Stimulated activated naive B cell treated with anti-CD40 and anti-IgM and Interleukin-4, amounts not matched to agents 10 μg/mL and 1 μg/mL and 100 μg/mL, for 72 hours (primary cell): ENCODE measurements around the gene C2CD4C.
"Not testable (repeated sequence)": the region's sequence is repeated elsewhere in the genome, so short reads cannot be mapped to it uniquely, and the experiment has no call there.

Experiments used
- ATAC-seq, 2 donors: fragments of 150-1000 bp; cut with Tn5 transposase; replicated peaks; 2 replicates each; pipeline ENCODE4 v1.10.0; 2021; ENCODE audit warnings: moderate library complexity in 1 of 2
- DNase-seq: peaks from one replicate; pipeline ENCODE4 v3.0.0; 2021
- H3K27ac Mint-ChIP-seq: one replicate; pipeline ENCODE4 v1.8.0; 2022; ENCODE audit warnings: mild to moderate bottlenecking, mixed read lengths
- H3K27me3 Mint-ChIP-seq, 2 donors: one replicate each; pipeline ENCODE4 v1.8.0; 2022; ENCODE audit warnings: mixed read lengths in 2 of 2
- H3K36me3 Mint-ChIP-seq, 2 donors: one replicate each; pipeline ENCODE4 v1.8.0; 2022; ENCODE audit warnings: mixed read lengths in 2 of 2, mild to moderate bottlenecking in 1 of 2
- H3K4me1 Mint-ChIP-seq, 2 donors: one replicate each; pipeline ENCODE4 v1.8.0; 2022; ENCODE audit warnings: mixed read lengths in 2 of 2, mild to moderate bottlenecking in 1 of 2
- H3K4me3 Mint-ChIP-seq, 2 donors: one replicate each; pipeline ENCODE4 v1.8.0; 2022; ENCODE audit warnings: mild to moderate bottlenecking in 2 of 2, mixed read lengths in 2 of 2, moderate library complexity in 1 of 2
- H3K9me3 Mint-ChIP-seq, 2 donors: one replicate each; pipeline ENCODE4 v1.8.0; 2022; ENCODE audit warnings: mixed read lengths in 2 of 2, mild to moderate bottlenecking in 1 of 2

Gene C2CD4C, protein sequence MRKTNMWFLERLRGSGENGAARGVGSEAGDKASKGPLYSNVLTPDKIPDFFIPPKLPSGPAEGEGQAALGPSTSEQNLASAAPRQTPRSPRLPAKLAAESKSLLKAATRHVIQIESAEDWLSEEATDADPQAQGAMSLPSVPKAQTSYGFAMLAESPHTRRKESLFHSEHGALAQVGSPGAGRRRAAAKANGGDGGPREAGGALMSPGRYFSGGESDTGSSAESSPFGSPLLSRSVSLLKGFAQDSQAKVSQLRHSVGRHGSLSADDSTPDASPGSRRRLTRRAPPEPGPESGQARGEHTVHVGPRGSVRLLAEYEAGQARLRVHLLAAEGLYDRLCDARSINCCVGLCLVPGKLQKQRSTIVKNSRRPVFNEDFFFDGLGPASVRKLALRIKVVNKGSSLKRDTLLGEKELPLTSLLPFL

DNA sequence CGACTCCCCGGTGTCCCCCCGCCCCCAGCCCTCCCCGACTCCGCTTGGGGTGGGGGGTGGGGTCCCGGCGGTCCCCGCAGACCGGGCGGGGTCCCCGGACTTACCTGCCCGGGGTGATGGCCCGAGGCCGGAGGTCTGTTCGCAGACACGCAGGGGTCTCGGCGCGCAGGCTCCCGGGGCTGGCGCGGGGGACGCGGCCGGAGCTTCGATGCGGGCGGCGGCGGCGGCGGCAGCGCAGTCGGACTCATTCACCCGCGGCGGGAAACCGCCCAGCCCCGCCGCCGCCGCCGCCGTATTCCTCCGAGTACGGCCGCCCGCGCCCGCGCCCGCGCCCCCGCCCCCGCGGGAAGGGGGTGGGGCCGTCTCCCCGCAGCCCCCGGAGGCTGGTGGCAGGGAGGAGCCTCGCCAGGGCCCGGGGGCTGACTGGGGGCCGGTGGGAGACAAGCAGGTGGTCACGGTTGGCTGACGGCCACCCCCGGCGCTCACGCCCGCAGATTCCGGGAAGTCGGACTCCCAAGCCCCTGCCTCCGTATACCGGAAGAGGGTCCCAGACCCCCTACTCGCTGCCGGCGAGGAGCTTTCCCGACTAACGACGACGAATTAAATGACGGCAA is at the start of gene C2CD4C:
TSS of gene C2CD4C (minus strand) at position 246 of the 614 bp plus-strand sequence. CDS start 786 bp downstream, outside the sequence.
- Mint-ChIP-seq H3K36me3 (no peaks in the 10 kb centered on the region), H3K9me3 (no peaks in the 10 kb centered on the region), H3K27ac (peak within 1 kb of the TSS; percentile 73), H3K27me3 (peaks cover 7 to 39% of the 10 kb centered on the region in 2 donors), H3K4me3 (peak within 1 kb of the TSS; percentile 68 to 82), H3K4me1 (peaks cover 6% of the 10 kb centered on the region in 2 donors)
- ATAC-seq (peak in 1 of 2 donors; percentile 19), DNase-seq (no peak)

DNA sequence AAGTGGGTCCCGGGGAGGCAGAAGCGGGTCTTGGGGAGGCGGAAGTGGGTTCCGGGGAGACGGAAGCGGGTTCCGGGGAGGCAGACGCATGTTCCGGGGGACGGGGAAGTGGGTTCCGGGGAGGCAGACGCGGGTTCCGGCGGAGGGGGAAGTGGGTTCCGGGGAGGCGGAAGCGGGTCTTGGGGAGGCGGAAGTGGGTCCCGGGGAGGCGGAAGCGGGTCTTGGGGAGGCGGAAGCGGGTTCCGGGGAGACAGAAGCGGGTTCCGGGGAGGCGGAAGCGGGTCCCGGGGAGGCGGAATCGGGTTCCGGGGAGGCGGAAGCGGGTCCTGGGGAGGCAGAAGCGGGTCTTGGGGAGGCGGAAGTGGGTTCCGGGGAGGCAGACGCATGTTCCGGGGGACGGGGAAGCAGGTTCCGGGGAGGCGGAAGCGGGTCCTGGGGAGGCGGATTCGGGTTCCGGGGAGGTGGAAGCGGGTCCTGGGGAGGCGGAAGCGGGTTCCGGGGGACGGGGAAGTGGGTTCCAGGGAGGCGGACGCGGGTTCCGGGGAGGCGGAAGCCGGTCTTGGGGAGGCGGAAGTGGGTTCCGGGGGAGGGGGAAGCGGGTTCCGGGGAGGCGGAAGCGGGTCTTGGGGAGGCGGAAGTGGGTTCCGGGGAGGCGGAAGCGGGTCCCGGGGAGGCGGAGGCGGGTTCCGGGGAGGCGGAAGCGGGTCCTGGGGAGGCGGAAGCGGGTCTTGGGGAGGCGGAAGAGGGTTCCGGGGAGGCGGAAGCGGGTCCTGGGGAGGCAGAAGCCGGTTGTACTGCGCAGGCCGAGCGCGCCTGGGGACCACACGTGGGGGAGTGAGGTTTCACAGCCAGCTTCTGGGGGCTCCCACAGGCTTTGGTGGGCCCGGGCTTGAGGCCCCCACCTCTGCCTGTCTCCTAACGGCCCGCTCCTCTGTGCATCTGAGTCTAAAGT is 49.4 kb upstream of the C2CD4C start:
- Mint-ChIP-seq H3K4me1 (peaks cover 2 to 6% of the 10 kb centered on the region in 2 donors), H3K36me3 (peaks cover 0 to 2% of the 10 kb centered on the region in 2 donors), H3K27me3 (peaks cover 21 to 44% of the 10 kb centered on the region in 2 donors), H3K9me3 (no peaks in the 10 kb centered on the region), H3K27ac (no peak overlapping the region), H3K4me3 (no peak overlapping the region)
- DNase-seq (no peak), ATAC-seq (no peak)

DNA sequence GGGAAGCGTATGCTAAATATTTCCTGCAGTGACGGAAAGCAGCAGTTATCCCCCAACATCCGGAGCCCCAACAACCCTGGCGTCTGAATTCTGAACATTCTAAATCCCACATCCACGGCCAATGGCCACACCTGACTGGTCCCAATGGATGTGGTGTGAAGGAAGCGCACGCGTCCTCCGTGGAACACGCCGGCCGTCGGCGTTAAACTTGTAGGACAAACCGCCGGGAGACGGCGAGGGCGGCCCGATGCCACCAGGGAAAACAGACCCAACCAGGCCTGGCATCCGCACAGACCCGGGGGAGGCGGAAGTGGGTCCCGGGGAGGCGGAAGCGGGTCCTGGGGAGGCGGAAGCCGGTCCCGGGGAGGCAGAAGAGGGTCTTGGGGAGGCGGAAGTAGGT is 48.7 kb upstream of the C2CD4C start:
- H3K27me3 Mint-ChIP-seq = peaks cover 21 to 37% of the 10 kb centered on the region in 2 donors
- ATAC-seq (no peak), DNase-seq (no peak)

DNA sequence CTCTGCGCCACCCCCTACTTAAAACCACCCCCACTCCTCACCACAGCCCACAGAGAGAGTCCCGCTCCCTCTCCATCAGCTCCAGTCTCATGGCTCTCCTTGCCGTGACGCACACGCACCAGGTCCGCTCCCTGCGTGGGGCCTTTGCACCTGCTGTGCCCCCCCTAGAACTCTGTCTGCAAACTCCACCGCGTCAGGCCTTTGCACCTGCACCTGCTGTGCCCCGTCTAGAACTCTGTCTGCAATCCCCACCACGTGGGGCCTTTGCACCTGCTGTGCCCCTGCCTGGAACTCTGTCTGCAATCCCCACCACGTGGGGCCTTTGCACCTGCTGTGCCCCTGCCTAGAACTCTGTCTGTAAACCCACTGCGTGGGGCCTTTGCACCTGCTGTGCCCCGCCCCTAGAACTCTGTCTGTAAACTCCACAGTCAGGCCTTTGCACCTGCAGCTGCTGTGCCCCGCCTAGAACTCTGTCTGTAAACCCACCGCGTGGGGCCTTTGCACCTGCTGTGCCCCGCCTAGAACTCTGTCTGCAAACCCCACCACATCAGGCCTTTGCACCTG is 47.7 kb upstream of the C2CD4C start:
- no peak overlapping the region for H3K27ac Mint-ChIP-seq

More for the DNA sequence above, 48.7 kb upstream of the C2CD4C start:
- Mint-ChIP-seq H3K27ac (no peak overlapping the region), H3K4me3 (no peak overlapping the region), H3K36me3 (peaks cover 0 to 2% of the 10 kb centered on the region in 2 donors), H3K4me1 (peaks cover 2 to 6% of the 10 kb centered on the region in 2 donors), H3K9me3 (no peaks in the 10 kb centered on the region)

DNA sequence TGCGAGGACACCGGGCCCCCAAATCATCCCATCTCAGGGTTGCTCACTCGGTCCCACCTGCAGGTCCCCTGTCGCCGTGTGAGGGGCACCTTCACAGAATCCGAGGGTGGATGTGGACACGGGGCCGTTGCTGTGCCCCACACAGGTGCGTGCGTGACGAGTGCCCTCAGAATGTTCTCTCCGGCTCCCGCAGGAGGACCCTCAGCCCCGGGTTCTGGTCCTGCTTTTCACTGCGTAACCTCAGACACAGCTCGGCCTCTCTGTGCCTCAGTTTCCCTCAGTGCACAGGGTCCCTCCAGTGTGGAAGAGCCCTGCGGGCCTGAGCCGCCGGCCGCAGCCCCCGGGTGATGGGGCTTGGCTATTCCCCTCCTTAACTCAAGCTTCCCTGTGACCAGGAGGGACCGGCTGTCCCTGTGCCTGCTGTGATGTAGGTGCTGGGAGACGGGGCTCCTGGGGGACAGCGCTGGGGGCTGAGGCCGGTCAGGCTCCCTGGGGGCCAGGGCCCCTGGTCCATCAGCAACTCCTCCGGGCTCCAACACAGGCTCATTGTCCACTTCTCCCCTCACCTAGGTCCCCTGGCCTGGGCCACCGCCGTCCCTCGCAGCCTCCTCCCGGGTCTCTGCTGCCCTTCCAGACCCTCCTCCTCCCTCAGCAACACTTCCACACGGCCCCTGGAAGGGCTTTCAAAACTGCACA is 47.1 kb upstream of the C2CD4C start:
- H3K36me3 Mint-ChIP-seq = no peaks in the 10 kb centered on the region
- H3K4me1 Mint-ChIP-seq = no peaks in the 10 kb centered on the region
- DNase-seq (no peak), ATAC-seq (no peak)
- peaks cover 1 to 2% of the 10 kb centered on the region in 2 donors for H3K9me3 Mint-ChIP-seq
- H3K27ac Mint-ChIP-seq = no peak overlapping the region
- peaks cover 16 to 23% of the 10 kb centered on the region in 2 donors for H3K27me3 Mint-ChIP-seq
- no peak overlapping the region for H3K4me3 Mint-ChIP-seq

More for the DNA sequence above, 47.7 kb upstream of the C2CD4C start:
- Mint-ChIP-seq H3K27me3 (peaks cover 19 to 27% of the 10 kb centered on the region in 2 donors), H3K9me3 (no peaks in the 10 kb centered on the region), H3K4me3 (no peak overlapping the region), H3K4me1 (peaks cover 1 to 2% of the 10 kb centered on the region in 2 donors), H3K36me3 (peaks cover 0 to 1% of the 10 kb centered on the region in 2 donors)
- DNase-seq (no peak), ATAC-seq (no peak)

DNA sequence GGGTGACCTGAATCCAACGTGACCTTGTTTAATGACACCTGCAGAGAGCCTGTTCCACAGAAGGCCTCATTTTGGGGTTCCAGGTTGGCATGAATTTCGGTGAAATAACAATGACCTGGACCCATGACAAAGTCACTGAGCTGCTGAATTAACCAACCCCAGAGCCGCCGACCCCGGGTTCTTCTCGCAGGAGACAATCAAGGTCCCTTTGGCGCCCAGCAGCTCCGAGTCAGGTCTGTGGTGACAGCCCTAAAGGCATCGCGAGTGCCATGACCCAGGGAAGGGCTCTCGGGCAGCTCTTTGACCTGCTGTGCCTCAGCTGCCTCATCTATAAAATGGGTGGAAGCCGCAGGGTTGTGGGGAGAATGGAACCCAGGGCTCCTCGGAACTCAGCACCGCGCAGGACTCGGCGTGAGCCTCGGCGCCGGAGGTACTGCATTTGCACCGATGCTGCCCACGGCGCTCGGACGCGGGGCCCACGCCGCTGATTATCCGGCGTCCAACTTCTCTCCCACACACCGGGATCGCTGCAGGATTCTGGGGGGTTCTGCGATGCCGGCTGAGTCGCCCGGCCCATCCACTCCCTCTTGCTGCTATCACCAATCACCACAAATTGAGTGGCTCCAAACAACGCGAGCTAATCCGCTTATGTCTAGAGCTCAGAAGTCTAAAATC is 46.2 kb upstream of the C2CD4C start:
- H3K4me1 Mint-ChIP-seq = no peaks in the 10 kb centered on the region
- peaks cover 7 to 8% of the 10 kb centered on the region in 2 donors for H3K9me3 Mint-ChIP-seq
- no peak overlapping the region for H3K27ac Mint-ChIP-seq
- no peak overlapping the region for H3K4me3 Mint-ChIP-seq
- peaks cover 16 to 23% of the 10 kb centered on the region in 2 donors for H3K27me3 Mint-ChIP-seq
- ATAC-seq (no peak), DNase-seq (no peak)
- no peaks in the 10 kb centered on the region for H3K36me3 Mint-ChIP-seq

DNA sequence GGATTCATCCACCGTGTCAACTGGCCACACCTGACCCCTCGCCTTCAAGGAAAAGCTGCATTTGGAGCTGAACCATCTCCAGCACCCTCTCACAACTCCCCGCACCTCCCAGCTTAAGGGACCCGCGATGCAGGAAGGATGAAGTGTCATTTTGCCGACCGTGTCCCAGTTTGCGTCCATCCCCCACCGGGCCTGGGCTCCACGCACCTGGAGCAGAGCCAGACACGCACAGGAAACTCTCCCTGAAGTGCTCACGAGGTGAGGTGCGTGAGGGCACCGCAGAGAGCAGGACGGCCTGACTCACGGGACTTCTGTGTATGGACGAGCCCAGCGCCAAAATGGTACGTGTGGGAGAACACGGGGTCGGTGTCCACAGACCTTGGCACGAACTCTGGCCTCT is 44.7 kb upstream of the C2CD4C start:
- Mint-ChIP-seq H3K36me3 (no peaks in the 10 kb centered on the region), H3K9me3 (peaks cover 7 to 8% of the 10 kb centered on the region in 2 donors), H3K27ac (no peak overlapping the region), H3K4me3 (no peak overlapping the region), H3K4me1 (no peaks in the 10 kb centered on the region), H3K27me3 (peaks cover 12 to 17% of the 10 kb centered on the region in 2 donors)
- DNase-seq = no peak
- no peak for ATAC-seq

DNA sequence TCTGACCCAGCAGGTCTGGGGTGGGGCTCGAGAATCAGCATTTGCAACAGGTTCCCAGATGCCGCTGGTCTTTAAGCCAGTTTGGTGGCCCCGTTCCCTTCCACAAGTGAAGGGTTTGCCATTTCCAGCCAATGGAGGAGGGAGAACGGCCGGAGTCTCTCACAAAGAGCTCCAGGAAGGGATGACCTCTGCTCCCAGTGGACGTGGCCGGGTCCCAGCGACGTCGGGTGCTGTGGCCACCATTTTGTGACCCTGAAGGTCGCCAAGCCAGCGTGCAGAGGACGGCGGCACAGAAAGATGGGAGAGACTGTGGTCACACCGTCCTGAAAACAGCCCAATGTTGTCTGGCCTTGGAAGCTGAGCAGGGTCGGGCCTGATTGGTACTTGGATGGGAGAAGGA is 43.9 kb upstream of the C2CD4C start:
- Mint-ChIP-seq H3K36me3 (no peaks in the 10 kb centered on the region), H3K4me1 (no peaks in the 10 kb centered on the region), H3K27ac (no peak overlapping the region), H3K9me3 (peaks cover 7 to 8% of the 10 kb centered on the region in 2 donors), H3K4me3 (no peak overlapping the region), H3K27me3 (peaks cover 12 to 16% of the 10 kb centered on the region in 2 donors)
- ATAC-seq (no peak), DNase-seq (no peak)

DNA sequence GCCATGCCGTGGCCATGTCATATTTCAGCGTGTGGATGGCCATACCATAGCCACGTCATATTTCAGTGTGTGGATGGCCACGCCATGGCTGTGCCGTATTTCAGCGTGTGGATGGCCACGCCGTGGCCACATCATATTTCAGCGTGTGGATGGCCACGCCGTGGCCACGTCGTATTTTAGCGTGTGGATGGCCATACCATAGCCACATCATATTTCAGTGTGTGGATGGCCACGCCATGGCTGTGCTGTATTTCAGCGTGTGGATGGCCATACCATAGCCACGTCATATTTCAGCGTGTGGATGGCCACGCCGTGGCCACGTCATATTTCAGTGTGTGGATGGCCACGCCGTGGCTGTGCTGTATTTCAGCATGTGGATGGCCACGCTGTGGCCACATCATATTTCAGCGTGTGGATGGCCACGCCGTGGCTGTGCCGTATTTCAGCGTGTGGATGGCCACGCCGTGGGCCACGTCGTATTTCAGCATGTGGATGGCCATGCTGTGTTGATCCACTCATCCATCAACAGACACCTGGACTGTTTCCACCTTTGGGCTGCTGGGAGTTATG is 42.0 kb upstream of the C2CD4C start:
- DNase-seq, H3K4me3 Mint-ChIP-seq, H3K4me1 Mint-ChIP-seq, ATAC-seq, H3K9me3 Mint-ChIP-seq, H3K27me3 Mint-ChIP-seq, H3K36me3 Mint-ChIP-seq: not testable (repeated sequence)
- H3K27ac Mint-ChIP-seq = peak overlapping the region; percentile 20

DNA sequence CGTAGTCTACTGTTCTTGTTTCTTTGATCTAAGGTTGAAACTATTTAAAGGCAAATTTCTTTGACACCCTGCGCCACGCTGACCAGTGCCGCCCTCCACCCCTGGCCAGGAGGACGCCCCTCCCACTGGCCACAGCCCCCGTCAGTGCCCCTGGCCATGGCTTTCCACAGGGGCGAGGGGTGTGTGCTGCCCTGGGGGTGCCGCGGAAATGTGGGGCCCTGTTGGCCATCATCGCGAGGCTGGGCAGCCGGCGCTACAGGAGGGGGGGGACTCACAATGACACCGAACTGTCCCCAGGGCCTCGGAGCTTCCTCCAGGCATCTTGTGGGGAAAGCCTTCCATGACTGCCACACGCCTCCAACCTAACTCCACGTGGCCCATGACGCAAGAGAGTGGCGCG is 41.0 kb upstream of the C2CD4C start:
- no peaks in the 10 kb centered on the region for H3K4me1 Mint-ChIP-seq
- peaks cover 7 to 8% of the 10 kb centered on the region in 2 donors for H3K9me3 Mint-ChIP-seq
- H3K27ac Mint-ChIP-seq = no peak overlapping the region
- H3K4me3 Mint-ChIP-seq = no peak overlapping the region
- no peaks in the 10 kb centered on the region for H3K27me3 Mint-ChIP-seq
- DNase-seq (no peak), ATAC-seq (no peak)
- H3K36me3 Mint-ChIP-seq = no peaks in the 10 kb centered on the region

DNA sequence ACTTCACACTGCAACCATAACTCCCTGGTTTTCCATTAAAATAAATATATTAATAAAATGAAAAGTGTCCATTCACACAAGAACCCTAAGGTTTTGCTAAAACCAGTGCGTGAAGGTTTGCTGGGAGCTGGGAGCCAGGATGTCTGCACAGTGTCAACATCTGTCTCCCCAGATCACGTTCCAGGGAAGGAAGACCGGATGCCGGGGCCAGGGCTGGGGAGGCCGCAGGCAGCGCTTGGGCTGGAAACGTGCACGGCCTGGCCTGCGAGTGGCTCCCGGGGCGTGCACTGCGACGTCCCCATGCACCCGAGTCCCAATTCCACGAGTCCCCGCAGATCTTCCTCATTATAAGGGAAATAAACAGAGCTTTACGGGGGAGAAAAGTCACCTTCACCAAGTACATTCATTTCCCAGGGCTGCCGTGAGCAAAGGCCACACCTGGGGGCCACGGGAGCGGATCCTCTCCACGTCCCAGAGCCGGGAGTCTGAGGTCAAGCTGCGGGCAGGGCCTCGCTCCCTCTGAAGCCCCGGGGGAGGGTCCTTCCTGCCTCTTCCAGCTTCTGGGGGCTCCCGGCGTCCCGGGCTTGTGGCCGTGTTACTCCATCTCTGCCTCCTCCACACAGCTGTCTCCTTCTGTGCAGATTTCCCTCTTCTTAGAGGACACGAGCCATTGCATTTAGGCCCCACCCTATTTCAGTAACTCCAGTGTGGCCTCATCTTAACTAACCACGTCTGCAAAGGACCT is 39.0 kb upstream of the C2CD4C start:
- no peak for ATAC-seq
- no peak for DNase-seq
- Mint-ChIP-seq H3K9me3 (peaks cover 8% of the 10 kb centered on the region in 2 donors), H3K27ac (no peak overlapping the region), H3K36me3 (no peaks in the 10 kb centered on the region), H3K4me3 (no peak overlapping the region), H3K4me1 (no peaks in the 10 kb centered on the region), H3K27me3 (peaks cover 0 to 4% of the 10 kb centered on the region in 2 donors)

DNA sequence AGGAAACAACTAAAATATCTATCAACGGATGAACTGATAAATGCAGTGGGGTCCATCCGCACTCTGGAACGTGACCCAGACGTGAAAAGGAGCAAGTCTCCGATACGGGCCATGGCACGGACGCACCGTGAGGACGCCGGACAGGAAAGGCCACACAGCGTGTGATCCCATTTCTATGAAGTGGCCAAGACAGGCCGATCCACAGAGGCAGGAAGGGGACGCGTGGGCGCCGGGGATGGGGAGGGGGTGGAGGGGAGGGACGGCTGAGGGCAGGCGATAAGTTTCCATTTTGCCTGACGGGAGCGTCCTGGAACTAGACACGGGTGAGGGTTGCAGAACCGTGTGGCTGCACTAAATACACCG is 38.1 kb upstream of the C2CD4C start:
- H3K9me3 Mint-ChIP-seq = peaks cover 10 to 11% of the 10 kb centered on the region in 2 donors
- peaks cover 3 to 6% of the 10 kb centered on the region in 2 donors for H3K27me3 Mint-ChIP-seq
- H3K4me1 Mint-ChIP-seq = no peaks in the 10 kb centered on the region
- no peak overlapping the region for H3K27ac Mint-ChIP-seq
- H3K4me3 Mint-ChIP-seq = no peak overlapping the region
- peaks cover under 1 to 2% of the 10 kb centered on the region in 2 donors for H3K36me3 Mint-ChIP-seq
- DNase-seq (no peak), ATAC-seq (no peak)
